IPS DF 6.9 (cell line): Measurements from ENCODE around the gene CPLANE2.

Experiments
- DNase-seq: peaks from one replicate; pipeline ENCODE4 v3.0.0-alpha.2; 2013; ENCODE audit warnings: low read depth, low spot score
- H3K27ac ChIP-seq: one replicate; pipeline ENCODE4 v1.5.1; 2013; ENCODE audit warnings: low read length, control low read depth
- H3K27me3 ChIP-seq: 2 replicates; pipeline ENCODE4 v1.6.1; 2013; ENCODE audit warnings: mild to moderate bottlenecking, low read length; ENCODE audit not compliant: control insufficient read depth, insufficient read depth
- H3K36me3 ChIP-seq: 2 replicates; pipeline ENCODE4 v1.6.1; 2013; ENCODE audit warnings: low read length; ENCODE audit not compliant: control insufficient read depth, insufficient read depth
- H3K4me1 ChIP-seq: 2 replicates; pipeline ENCODE4 v1.6.1; 2013; ENCODE audit warnings: low read length; ENCODE audit not compliant: control insufficient read depth, insufficient read depth
- H3K4me3 ChIP-seq: 2 replicates; pipeline ENCODE4 v1.5.1; 2013; ENCODE audit warnings: mild to moderate bottlenecking, low read length
- H3K9me3 ChIP-seq: 2 replicates; pipeline ENCODE4 v1.6.1; 2013; ENCODE audit warnings: low read length, inconsistent platforms; ENCODE audit not compliant: control insufficient read depth, insufficient read depth
- WGBS: extraction: QIAGEN DNeasy Blood & Tissue Kit; methylation state at CpG from one replicate; pipeline ENCODE4 v1.1.7; 2013; ENCODE audit warnings: mixed read lengths, missing lambda C conversion rate; ENCODE audit not compliant: insufficient read length, insufficient coverage; 5-methylcytosine and 5-hydroxymethylcytosine counted together

The CPLANE2 gene

GRCh38 chr1:16189003-16189402, 48.0 kb downstream of the CPLANE2 start:
- no peak for DNase-seq
- Histone ChIP-seq H3K4me3 (no peak overlapping the region), H3K27ac (no peak overlapping the region), H3K27me3 (no peaks in the 10 kb centered on the region), H3K4me1 (no peaks in the 10 kb centered on the region), H3K36me3 (no peaks in the 10 kb centered on the region), H3K9me3 (no peaks in the 10 kb centered on the region)
- no CpG with 5 or more reads among the region's 6 CpGs for WGBS

- DNase-seq = no peak
- WGBS = no CpG with 5 or more reads among the region's 15 CpGs
- H3K4me3 ChIP-seq = no peak overlapping the region
- no peaks in the 10 kb centered on the region for H3K27me3 ChIP-seq
- H3K4me1 ChIP-seq = no peaks in the 10 kb centered on the region
- no peaks in the 10 kb centered on the region for H3K36me3 ChIP-seq
- H3K27ac ChIP-seq = no peak overlapping the region
- H3K9me3 ChIP-seq = no peaks in the 10 kb centered on the region
Measured at GRCh38 chr1:16187748-16188401, 49.1 kb downstream of the CPLANE2 start.

GRCh38 chr1:16186655-16187235, 50.2 kb downstream of the CPLANE2 start:
- DNase-seq = no peak
- no peaks in the 10 kb centered on the region for H3K9me3 ChIP-seq
- H3K27me3 ChIP-seq = no peaks in the 10 kb centered on the region
- no peaks in the 10 kb centered on the region for H3K36me3 ChIP-seq
- no peak overlapping the region for H3K4me3 ChIP-seq
- no CpG with 5 or more reads among the region's 9 CpGs for WGBS
- H3K4me1 ChIP-seq = 0 out of 2 replicates have a peak, but pooled peaks cover 1% of the 10 kb centered on the region
- H3K27ac ChIP-seq = no peak overlapping the region

- no peaks in the 10 kb centered on the region for H3K27me3 ChIP-seq
- no peaks in the 10 kb centered on the region for H3K9me3 ChIP-seq
- no peak overlapping the region for H3K27ac ChIP-seq
- DNase-seq = no peak
- H3K36me3 ChIP-seq = no peaks in the 10 kb centered on the region
- no CpG with 5 or more reads among the region's 10 CpGs for WGBS
- H3K4me1 ChIP-seq = 0 out of 2 replicates have a peak, but pooled peaks cover 1% of the 10 kb centered on the region
- H3K4me3 ChIP-seq = no peak overlapping the region
Measured at GRCh38 chr1:16184557-16185303, 52.3 kb downstream of the CPLANE2 start.

- Histone ChIP-seq H3K27ac (no peak overlapping the region), H3K4me3 (no peak overlapping the region), H3K9me3 (no peaks in the 10 kb centered on the region), H3K36me3 (no peaks in the 10 kb centered on the region), H3K27me3 (no peaks in the 10 kb centered on the region), H3K4me1 (0 out of 2 replicates have a peak, but pooled peaks cover 1% of the 10 kb centered on the region)
- WGBS = no CpG with 5 or more reads among the region's 19 CpGs
- DNase-seq = no peak
Measured at GRCh38 chr1:16183765-16184556, 53.0 kb downstream of the CPLANE2 start.

- Histone ChIP-seq H3K27me3 (no peaks in the 10 kb centered on the region), H3K36me3 (no peaks in the 10 kb centered on the region), H3K4me3 (no peak overlapping the region), H3K4me1 (0 out of 2 replicates have a peak, but pooled peaks cover 1% of the 10 kb centered on the region), H3K9me3 (no peaks in the 10 kb centered on the region), H3K27ac (no peak overlapping the region)
- no peak for DNase-seq
- no CpG with 5 or more reads among the region's 13 CpGs for WGBS
Measured at GRCh38 chr1:16183179-16183578, 53.8 kb downstream of the CPLANE2 start.

- H3K27ac ChIP-seq = no peak overlapping the region
- no CpG with 5 or more reads among the region's 18 CpGs for WGBS
- no peaks in the 10 kb centered on the region for H3K36me3 ChIP-seq
- H3K4me1 ChIP-seq = 0 out of 2 replicates have a peak, but pooled peaks cover 1% of the 10 kb centered on the region
- DNase-seq = no peak
- no peaks in the 10 kb centered on the region for H3K27me3 ChIP-seq
- H3K9me3 ChIP-seq = no peaks in the 10 kb centered on the region
- H3K4me3 ChIP-seq = no peak overlapping the region
Measured at GRCh38 chr1:16181887-16182719, 54.9 kb downstream of the CPLANE2 start.
